Measurements from ENCODE around the gene POLR2E. TPM values are rescaled to one million over a fixed set of nuclear protein-coding genes. Genes with fewer than 3 reads are reported as not detected.

POLR2E gene
- total RNA-seq, 1 experiment from 2014 or later, result 279 TPM

DNA sequence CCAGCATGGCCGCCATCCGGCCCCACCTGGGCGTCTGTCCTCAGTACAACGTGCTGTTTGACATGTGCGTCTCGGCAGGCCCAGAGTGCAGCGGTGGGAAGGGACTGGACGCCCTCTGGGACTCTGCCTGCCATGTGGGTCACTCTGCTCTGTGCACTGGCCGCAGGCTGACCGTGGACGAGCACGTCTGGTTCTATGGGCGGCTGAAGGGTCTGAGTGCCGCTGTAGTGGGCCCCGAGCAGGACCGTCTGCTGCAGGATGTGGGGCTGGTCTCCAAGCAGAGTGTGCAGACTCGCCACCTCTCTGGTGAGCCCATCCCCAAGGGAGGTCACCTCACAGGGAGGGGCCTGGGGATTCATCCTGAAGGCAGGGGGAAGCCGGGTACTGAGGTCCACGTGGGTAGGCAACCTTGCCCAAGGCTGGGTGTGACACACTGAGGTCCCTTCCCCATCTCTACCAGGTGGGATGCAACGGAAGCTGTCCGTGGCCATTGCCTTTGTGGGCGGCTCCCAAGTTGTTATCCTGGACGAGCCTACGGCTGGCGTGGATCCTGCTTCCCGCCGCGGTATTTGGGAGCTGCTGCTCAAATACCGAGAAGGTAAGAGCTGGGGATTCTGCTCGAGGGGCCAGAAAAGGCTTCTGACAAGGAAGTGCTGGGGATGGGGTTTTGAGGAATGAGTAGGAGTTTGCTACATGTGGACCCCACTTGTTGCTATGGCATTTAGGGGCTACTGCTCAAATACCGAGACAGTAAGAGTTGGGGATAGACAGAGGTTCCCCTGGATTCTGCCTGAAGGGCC lies 44.0 kb downstream of the POLR2E start:
- Histone ChIP-seq H3K27ac (ENCODE audit: low read length) (no peak overlapping the region), H3K27me3 (ENCODE audit: control insufficient read depth, insufficient read depth, low read length) (no peaks in the 10 kb centered on the region), H3K4me1 (ENCODE audit: control insufficient read depth, insufficient read depth, low read length) (no peaks in the 10 kb centered on the region), H3K9me3 (ENCODE audit: control insufficient read depth, insufficient read depth, low read depth, low read length) (no peaks in the 10 kb centered on the region), H3K4me3 (ENCODE audit: low read depth in 2 of 2, low read length in 2 of 2) (no peak overlapping the region), H3K36me3 (ENCODE audit: control insufficient read depth, insufficient read depth, low read length) (no peaks in the 10 kb centered on the region)
- ChIA-PET POLR2A (no interaction called here), CTCF (no interaction called here)
- BruUV-seq (replicated peaks), result no TSS peak
- DNase-seq (ENCODE audit: low read depth, low spot score) (no peak), ATAC-seq (no peak)
- TF ChIP-seq TCF7L2 (IDR thresholded peaks at IDR 0.05; ENCODE audit: low read depth, low read length) (no peak), SIN3A (IDR thresholded peaks at IDR 0.05; ENCODE audit: borderline replicate concordance, insufficient read depth, low read depth, low read length) (no peak), REST (IDR thresholded peaks at IDR 0.05; ENCODE audit: insufficient read depth in 1 of 2, low read depth in 2 of 2, low read length in 1 of 2) (no peak), POLR2AphosphoS5 (IDR thresholded peaks at IDR 0.05; ENCODE audit: low read depth, low read length) (no peak)
- TF ChIP-seq, protein P1, sequence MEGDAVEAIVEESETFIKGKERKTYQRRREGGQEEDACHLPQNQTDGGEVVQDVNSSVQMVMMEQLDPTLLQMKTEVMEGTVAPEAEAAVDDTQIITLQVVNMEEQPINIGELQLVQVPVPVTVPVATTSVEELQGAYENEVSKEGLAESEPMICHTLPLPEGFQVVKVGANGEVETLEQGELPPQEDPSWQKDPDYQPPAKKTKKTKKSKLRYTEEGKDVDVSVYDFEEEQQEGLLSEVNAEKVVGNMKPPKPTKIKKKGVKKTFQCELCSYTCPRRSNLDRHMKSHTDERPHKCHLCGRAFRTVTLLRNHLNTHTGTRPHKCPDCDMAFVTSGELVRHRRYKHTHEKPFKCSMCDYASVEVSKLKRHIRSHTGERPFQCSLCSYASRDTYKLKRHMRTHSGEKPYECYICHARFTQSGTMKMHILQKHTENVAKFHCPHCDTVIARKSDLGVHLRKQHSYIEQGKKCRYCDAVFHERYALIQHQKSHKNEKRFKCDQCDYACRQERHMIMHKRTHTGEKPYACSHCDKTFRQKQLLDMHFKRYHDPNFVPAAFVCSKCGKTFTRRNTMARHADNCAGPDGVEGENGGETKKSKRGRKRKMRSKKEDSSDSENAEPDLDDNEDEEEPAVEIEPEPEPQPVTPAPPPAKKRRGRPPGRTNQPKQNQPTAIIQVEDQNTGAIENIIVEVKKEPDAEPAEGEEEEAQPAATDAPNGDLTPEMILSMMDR (IDR thresholded peaks at IDR 0.05), result no peak
- in situ Hi-C loops (cut with HindIII; ENCODE audit: low pct_unique_long_range_greater_than_20kb, low sequenced_read_pairs) (no loop called here), intact Hi-C loops (cut with micrococcal nuclease; ENCODE audit: unreplicated experiment) (no loop called here)

- intact Hi-C loops (cut with micrococcal nuclease; ENCODE audit: unreplicated experiment), result no loop called here
- no TSS peak for BruUV-seq (replicated peaks)
- H3K4me3 ChIP-seq (ENCODE audit: low read depth in 2 of 2, low read length in 2 of 2), result no peak overlapping the region
- ATAC-seq, result no peak
- TF ChIP-seq POLR2AphosphoS5 (IDR thresholded peaks at IDR 0.05; ENCODE audit: low read depth, low read length) (no peak), TCF7L2 (IDR thresholded peaks at IDR 0.05; ENCODE audit: low read depth, low read length) (no peak), REST (IDR thresholded peaks at IDR 0.05; ENCODE audit: insufficient read depth in 1 of 2, low read depth in 2 of 2, low read length in 1 of 2) (no peak), SIN3A (IDR thresholded peaks at IDR 0.05; ENCODE audit: borderline replicate concordance, insufficient read depth, low read depth, low read length) (no peak)
- TF ChIP-seq, protein P1 (IDR thresholded peaks at IDR 0.05), result no peak
- DNase-seq (ENCODE audit: low read depth, low spot score), result no peak
- H3K36me3 ChIP-seq (ENCODE audit: control insufficient read depth, insufficient read depth, low read length), result no peaks in the 10 kb centered on the region
- no peaks in the 10 kb centered on the region for H3K27me3 ChIP-seq (ENCODE audit: control insufficient read depth, insufficient read depth, low read length)
- H3K9me3 ChIP-seq (ENCODE audit: control insufficient read depth, insufficient read depth, low read depth, low read length), result no peaks in the 10 kb centered on the region
- H3K27ac ChIP-seq (ENCODE audit: low read length), result no peak overlapping the region
- in situ Hi-C loops (cut with HindIII; ENCODE audit: low pct_unique_long_range_greater_than_20kb, low sequenced_read_pairs), result no loop called here
- H3K4me1 ChIP-seq (ENCODE audit: control insufficient read depth, insufficient read depth, low read length), result no peaks in the 10 kb centered on the region
- POLR2A ChIA-PET, result no interaction called here
- CTCF ChIA-PET, result no interaction called here
These were observed 45.4 kb downstream of the POLR2E start for GRCh38 chr19:1049800-1050199.

Measured in Panc1 (cell line).